Fibroblast of lung (primary cell): ENCODE measurements around the gene SENP5.
"Not testable (repeated sequence)": the region's sequence is repeated elsewhere in the genome, so short reads cannot be mapped to it uniquely, and the experiment has no call there.

ENCODE experiments used
- EZH2 ChIP-seq: IDR thresholded peaks from 2 replicates; pipeline ENCODE4 v1.5.1; 2012; ENCODE audit warnings: low read length, control low read depth, mild to moderate bottlenecking; ENCODE audit errors: missing control alignments
- TF ChIP-seq, protein P1 (sequence below), 2 donors: IDR thresholded peaks in 1 of 2; conservative IDR thresholded peaks in 1 of 2; 1 replicate in 1 of 2; 2 replicates in 1 of 2; pipeline ENCODE4 v1.5.1; 2011 to 2012; ENCODE audit warnings: low read length in 2 of 2, control low read depth in 1 of 2, inconsistent platforms in 1 of 2, low read depth in 1 of 2, mild to moderate bottlenecking in 1 of 2

DNA sequence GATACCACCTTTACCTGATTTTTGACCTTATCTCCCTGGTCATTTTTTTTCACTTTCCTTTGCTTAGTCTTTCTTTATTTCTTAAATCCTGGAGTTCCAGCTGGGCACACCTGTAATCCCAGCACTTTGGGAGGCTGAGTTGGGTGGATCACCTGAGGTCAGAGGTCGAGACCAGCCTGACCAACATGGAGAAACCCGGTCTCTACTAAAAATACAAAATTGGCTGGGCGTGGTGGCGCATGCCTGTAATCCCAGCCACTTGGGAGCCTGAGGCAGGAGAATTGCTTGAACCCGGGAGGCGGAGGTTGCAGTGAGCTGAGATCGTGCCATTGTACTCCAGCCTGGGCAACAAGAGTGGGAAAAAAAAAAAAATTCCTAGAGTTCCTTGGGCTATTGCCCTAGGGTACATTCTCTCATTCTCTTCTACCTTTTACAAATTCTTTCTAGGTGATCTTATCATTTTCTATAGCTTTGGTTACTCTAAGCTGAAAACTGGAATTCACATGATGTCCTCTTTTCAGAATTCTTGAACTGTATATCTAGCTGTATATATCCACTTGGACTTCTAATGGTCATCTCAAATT is 6.9 kb downstream of the SENP5 start:
- TF ChIP-seq, protein P1, sequence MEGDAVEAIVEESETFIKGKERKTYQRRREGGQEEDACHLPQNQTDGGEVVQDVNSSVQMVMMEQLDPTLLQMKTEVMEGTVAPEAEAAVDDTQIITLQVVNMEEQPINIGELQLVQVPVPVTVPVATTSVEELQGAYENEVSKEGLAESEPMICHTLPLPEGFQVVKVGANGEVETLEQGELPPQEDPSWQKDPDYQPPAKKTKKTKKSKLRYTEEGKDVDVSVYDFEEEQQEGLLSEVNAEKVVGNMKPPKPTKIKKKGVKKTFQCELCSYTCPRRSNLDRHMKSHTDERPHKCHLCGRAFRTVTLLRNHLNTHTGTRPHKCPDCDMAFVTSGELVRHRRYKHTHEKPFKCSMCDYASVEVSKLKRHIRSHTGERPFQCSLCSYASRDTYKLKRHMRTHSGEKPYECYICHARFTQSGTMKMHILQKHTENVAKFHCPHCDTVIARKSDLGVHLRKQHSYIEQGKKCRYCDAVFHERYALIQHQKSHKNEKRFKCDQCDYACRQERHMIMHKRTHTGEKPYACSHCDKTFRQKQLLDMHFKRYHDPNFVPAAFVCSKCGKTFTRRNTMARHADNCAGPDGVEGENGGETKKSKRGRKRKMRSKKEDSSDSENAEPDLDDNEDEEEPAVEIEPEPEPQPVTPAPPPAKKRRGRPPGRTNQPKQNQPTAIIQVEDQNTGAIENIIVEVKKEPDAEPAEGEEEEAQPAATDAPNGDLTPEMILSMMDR (conservative IDR thresholded peaks at IDR 0.05 in 1 of 2, IDR thresholded peaks at IDR 0.05 in 1 of 2; ENCODE audit: low read depth in 1 of 2, low read length in 2 of 2): not testable (repeated sequence)
- not testable (repeated sequence) for TF ChIP-seq EZH2
